Measurements from ENCODE around the gene RPL10A. TPM values are rescaled to one million over a fixed set of nuclear protein-coding genes. Genes with fewer than 3 reads are reported as not detected.

Gene RPL10A
- total RNA-seq, 2 experiments from 2014 or later = 1,581 to 2,643 TPM

- no peak overlapping the region for H3K4me3 ChIP-seq (ENCODE audit: low read depth, low read length, poor library complexity, severe bottlenecking)
- no peaks in the 10 kb centered on the region for H3K9me3 ChIP-seq (ENCODE audit: low read length)
- no TSS peak for BruUV-seq (replicated peaks)
- no peaks in the 10 kb centered on the region for H3K36me3 ChIP-seq (ENCODE audit: insufficient read depth, low read length)
- H3K27ac ChIP-seq (ENCODE audit: low read depth, low read length, poor library complexity, severe bottlenecking) = no peak overlapping the region
- H2AFZ ChIP-seq (ENCODE audit: low read length) = no peak overlapping the region
- no peaks in the 10 kb centered on the region for H3K79me2 ChIP-seq (ENCODE audit: insufficient read depth, low read depth, low read length)
- POLR2A ChIA-PET = no interaction called here
- TF ChIP-seq CTCF (conservative IDR thresholded peaks at IDR 0.05; ENCODE audit: low read length) (no peak), EZH2phosphoT487 (IDR thresholded peaks at IDR 0.05; ENCODE audit: borderline replicate concordance, low read depth, low read length) (no peak)
- no peak for DNase-seq (ENCODE audit: low spot score)
- CTCF ChIA-PET (ENCODE audit: unreplicated experiment) = no interaction called here
- H4K20me1 ChIP-seq (ENCODE audit: insufficient read depth, low read length) = no peaks in the 10 kb centered on the region
- H3K4me1 ChIP-seq (ENCODE audit: insufficient read depth, low read length, poor library complexity, severe bottlenecking) = no peaks in the 10 kb centered on the region
- H3K9me2 ChIP-seq (ENCODE audit: insufficient read depth, low read length) = no peaks in the 10 kb centered on the region
- intact Hi-C loops (cut with micrococcal nuclease; ENCODE audit: unreplicated experiment) = no loop called here
- no peak overlapping the region for H3K4me2 ChIP-seq (ENCODE audit: low read length)
These were observed 19.7 kb downstream of the RPL10A start for GRCh38 chr6:35487658-35488516.

GRCh38 chr6:35488517-35488862 is 20.3 kb downstream of the RPL10A start:
- no peak overlapping the region for H3K4me3 ChIP-seq (ENCODE audit: low read depth, low read length, poor library complexity, severe bottlenecking)
- no peaks in the 10 kb centered on the region for H3K79me2 ChIP-seq (ENCODE audit: insufficient read depth, low read depth, low read length)
- no peak for DNase-seq (ENCODE audit: low spot score)
- CTCF ChIA-PET (ENCODE audit: unreplicated experiment) = no interaction called here
- no peak overlapping the region for H3K27ac ChIP-seq (ENCODE audit: low read depth, low read length, poor library complexity, severe bottlenecking)
- H4K20me1 ChIP-seq (ENCODE audit: insufficient read depth, low read length) = no peaks in the 10 kb centered on the region
- no peaks in the 10 kb centered on the region for H3K9me3 ChIP-seq (ENCODE audit: low read length)
- TF ChIP-seq EZH2phosphoT487 (IDR thresholded peaks at IDR 0.05; ENCODE audit: borderline replicate concordance, low read depth, low read length) = no peak
- no peak for TF ChIP-seq CTCF (conservative IDR thresholded peaks at IDR 0.05; ENCODE audit: low read length)
- H3K4me2 ChIP-seq (ENCODE audit: low read length) = no peak overlapping the region
- H2AFZ ChIP-seq (ENCODE audit: low read length) = no peak overlapping the region
- no peaks in the 10 kb centered on the region for H3K36me3 ChIP-seq (ENCODE audit: insufficient read depth, low read length)
- intact Hi-C loops (cut with micrococcal nuclease; ENCODE audit: unreplicated experiment) = no loop called here
- no peaks in the 10 kb centered on the region for H3K9me2 ChIP-seq (ENCODE audit: insufficient read depth, low read length)
- no TSS peak for BruUV-seq (replicated peaks)
- H3K4me1 ChIP-seq (ENCODE audit: insufficient read depth, low read length, poor library complexity, severe bottlenecking) = no peaks in the 10 kb centered on the region
- POLR2A ChIA-PET = interaction anchor here (0.6 kb wide), 1 partner anchor 449 kb away, joined by 3 read pairs; no protein-coding TSS in a partner anchor

- peaks cover 2% of the 10 kb centered on the region for H3K4me1 ChIP-seq (ENCODE audit: insufficient read depth, low read length, poor library complexity, severe bottlenecking)
- no peaks in the 10 kb centered on the region for H3K36me3 ChIP-seq (ENCODE audit: insufficient read depth, low read length)
- TF ChIP-seq CTCF (conservative IDR thresholded peaks at IDR 0.05; ENCODE audit: low read length) = no peak
- no peaks in the 10 kb centered on the region for H3K9me2 ChIP-seq (ENCODE audit: insufficient read depth, low read length)
- BruUV-seq (replicated peaks) = no TSS peak
- DNase-seq (ENCODE audit: low spot score) = no peak
- no peaks in the 10 kb centered on the region for H4K20me1 ChIP-seq (ENCODE audit: insufficient read depth, low read length)
- no peak overlapping the region for H3K4me3 ChIP-seq (ENCODE audit: low read depth, low read length, poor library complexity, severe bottlenecking)
- ChIA-PET POLR2A (interaction anchor here (0.6 kb wide), 1 partner anchor 448 kb away, joined by 3 read pairs; no protein-coding TSS in a partner anchor), CTCF (ENCODE audit: unreplicated experiment) (no interaction called here)
- no peak overlapping the region for H2AFZ ChIP-seq (ENCODE audit: low read length)
- H3K9me3 ChIP-seq (ENCODE audit: low read length) = no peaks in the 10 kb centered on the region
- intact Hi-C loops (cut with micrococcal nuclease; ENCODE audit: unreplicated experiment) = no loop called here
- no peak overlapping the region for H3K27ac ChIP-seq (ENCODE audit: low read depth, low read length, poor library complexity, severe bottlenecking)
- H3K79me2 ChIP-seq (ENCODE audit: insufficient read depth, low read depth, low read length) = no peaks in the 10 kb centered on the region
- H3K4me2 ChIP-seq (ENCODE audit: low read length) = no peak overlapping the region
These were observed 20.9 kb downstream of the RPL10A start for GRCh38 chr6:35489066-35489465.
